ENCODE measurements around the gene NFE2L1.

DNA sequence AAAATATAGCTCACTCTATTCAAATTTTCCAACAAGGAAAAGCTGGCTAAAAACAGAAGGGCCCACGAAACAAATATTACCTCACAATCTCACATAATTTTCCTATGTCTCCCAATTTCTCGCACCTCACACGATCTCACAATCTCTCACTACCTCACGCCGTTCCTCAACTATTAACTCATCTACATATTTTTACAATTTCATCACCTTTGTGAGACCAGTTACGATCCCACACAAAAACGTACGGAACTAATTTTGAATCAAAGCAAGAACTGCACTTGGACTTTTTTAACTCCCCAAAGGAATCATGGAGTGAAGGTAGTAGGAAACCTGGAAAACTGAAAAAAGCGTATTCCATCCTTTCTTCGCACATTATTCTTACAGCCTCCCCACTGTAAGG, 52.0 kb downstream of the NFE2L1 start:
- TF ChIP-seq GATA2 (IDR thresholded peaks at IDR 0.05; ENCODE audit: low read depth, low read length) (no peak), GATA3 (IDR thresholded peaks at IDR 0.05; ENCODE audit: low read depth, low read length) (no peak)
